Pancreas (tissue), 10 donors: Measurements from ENCODE around the gene FBXO7. TPM values are rescaled to one million over a fixed set of nuclear protein-coding genes. Genes with fewer than 3 reads are reported as not detected.

Experiments
- ATAC-seq, 4 donors: fragments of 200-7000 bp; cut with Tn5 transposase; one replicate each; pipeline versions ENCODE4 v1.8.0 to v1.9.1; 2020; ENCODE audit warnings: mild to moderate bottlenecking in 4 of 4, moderate library complexity in 4 of 4
- DNase-seq, 6 donors: peaks; one replicate each; pipeline ENCODE4 v3.0.0-alpha.2; 2020
- FAIRE-seq: peaks from 2 replicates; lab custom pipeline; 2012; peaks lifted over from hg19 to GRCh38; lab: Jason Lieb, UNC
- H3K27ac ChIP-seq, 4 donors: fragments of 200-600 bp; sonication (generic); 1 replicate in 3 of 4; 2 replicates in 1 of 4; pipeline versions ENCODE4 v1.5.0 to v1.8.0; 2020
- H3K27me3 ChIP-seq, 4 donors: fragments of 200-600 bp; one replicate each; pipeline ENCODE4 v1.8.0; 2021
- H3K36me3 ChIP-seq, 3 donors: fragments of 200-600 bp; sonication (generic) in 1 of 3; one replicate each; pipeline versions ENCODE4 v1.5.0 to v1.8.0; 2020 to 2021
- H3K4me1 ChIP-seq, 3 donors: fragments of 200-600 bp; one replicate each; pipeline ENCODE4 v1.8.0; 2021
- H3K4me3 ChIP-seq, 4 donors: fragments of 200-600 bp; sonication (generic) in 2 of 4; one replicate each; pipeline versions ENCODE4 v1.5.0 to v1.8.0; 2020 to 2021
- H3K9me3 ChIP-seq, 4 donors: fragments of 200-600 bp; one replicate each; pipeline ENCODE4 v1.8.0; 2021
- CTCF ChIP-seq, 4 donors: fragments of 200-600 bp; sonication (generic) in 3 of 4; IDR thresholded peaks; one replicate each; pipeline versions ENCODE4 v1.5.0 to v1.8.0; 2021; ENCODE audit warnings: antibody characterized with exemption in 4 of 4
- WGBS, 2 donors: extraction: QIAGEN DNeasy Blood & Tissue Kit; methylation state at CpG; one replicate each; pipeline ENCODE4 v1.1.7; 2013; 5-methylcytosine and 5-hydroxymethylcytosine counted together
- intact Hi-C, 3 donors: fragments of 100-400 bp; cut with DNase I; formaldehyde crosslinking; loops; one replicate each; pipeline versions ENCODE4 v1.11.1 to v1.14.2; 2022
- polyA plus RNA-seq, 2 donors: library from polyadenylated mRNA; stranded (reverse); fragments of 200-250 nt; gene quantifications; one replicate each; pipeline ENCODE4 v1.2.3, GENCODE V29; 2013
- total RNA-seq, 6 donors: library from RNA; stranded (reverse); fragmentation: NEBNext Ultra II Directional in 4 of 6; extraction: Animal tissue kit (Norgen Biotek cat#: 25700) in 4 of 6; gene quantifications; one replicate each; pipeline versions ENCODE4 v1.2.1 to v1.2.4, GENCODE V29; 2021 to 2023
- donor health status: healthy with polysubstance abuse.
- donor health status: DM: no; HTN: no; CAD: no; lungs with moderate emphysema.
- donor health status: DM: no; HTN: no; CAD: no.
- donor health status: control.
- donor health status: control.
- donor health status: Bipolar disorder and iron deficiency.
- donor health status: DM: yes; HTN: yes; CAD: no.
- donor health status: DM: no; HTN: no; CAD: no.
- donor health status: DM: no; HTN: no; CAD: no.
- donor health status: DM: yes; HTN: yes; CAD: no.

The FBXO7 gene
- total and polyA plus RNA-seq, 8 donors, result 22.5 to 57.0 (median 28.7) TPM

- no peak for TF ChIP-seq CTCF (IDR thresholded peaks at IDR 0.05)
- no peak overlapping the region for H3K27ac ChIP-seq
- no peaks in the 10 kb centered on the region for H3K36me3 ChIP-seq
- FAIRE-seq (no peak), DNase-seq (no peak), ATAC-seq (no peak)
- intact Hi-C loops, result no loop called here
- H3K4me1 ChIP-seq, result no peaks in the 10 kb centered on the region
- H3K4me3 ChIP-seq, result no peak overlapping the region
- WGBS, 2 donors, result 70 to 80% methylated on average over 13 of the region's 13 CpGs
- H3K27me3 ChIP-seq, result no peaks in the 10 kb centered on the region
- H3K9me3 ChIP-seq, result no peaks in the 10 kb centered on the region
Observed at GRCh38 chr22:32541481-32541880, 66.9 kb downstream of the FBXO7 start.

GRCh38 chr22:32542066-32542676 is 67.6 kb downstream of the FBXO7 start:
- FAIRE-seq (no peak), ATAC-seq (no peak), DNase-seq (no peak)
- Histone ChIP-seq H3K4me1 (no peaks in the 10 kb centered on the region), H3K9me3 (no peaks in the 10 kb centered on the region), H3K36me3 (no peaks in the 10 kb centered on the region), H3K4me3 (no peak overlapping the region), H3K27ac (no peak overlapping the region), H3K27me3 (no peaks in the 10 kb centered on the region)
- no peak for TF ChIP-seq CTCF (IDR thresholded peaks at IDR 0.05)
- intact Hi-C loops, result no loop called here
- WGBS, 2 donors, result 50 to 58% methylated on average over 8 of the region's 8 CpGs

- Histone ChIP-seq H3K36me3 (no peaks in the 10 kb centered on the region), H3K4me1 (no peaks in the 10 kb centered on the region), H3K27ac (no peak overlapping the region), H3K4me3 (no peak overlapping the region), H3K9me3 (no peaks in the 10 kb centered on the region), H3K27me3 (no peaks in the 10 kb centered on the region)
- no peak for TF ChIP-seq CTCF (IDR thresholded peaks at IDR 0.05)
- DNase-seq (no peak), FAIRE-seq (no peak), ATAC-seq (peak in 2 of 4 donors; percentile 42 to 43)
- intact Hi-C loops, result no loop called here
- 43 to 60% methylated on average over 17 of the region's 17 CpGs for WGBS, 2 donors
Observed at GRCh38 chr22:32542677-32543357, 68.2 kb downstream of the FBXO7 start.

GRCh38 chr22:32544953-32545558 is 70.4 kb downstream of the FBXO7 start:
- Histone ChIP-seq H3K9me3 (no peaks in the 10 kb centered on the region), H3K4me3 (no peak overlapping the region), H3K27me3 (peaks cover 0 to 5% (median 0%) of the 10 kb centered on the region in 4 donors), H3K27ac (no peak overlapping the region), H3K4me1 (no peaks in the 10 kb centered on the region), H3K36me3 (no peaks in the 10 kb centered on the region)
- no peak for DNase-seq
- intact Hi-C loops, result no loop called here
- ATAC-seq, result no peak
- no peak for TF ChIP-seq CTCF (IDR thresholded peaks at IDR 0.05)
- no peak for FAIRE-seq
- 68 to 86% methylated on average over 6 of the region's 6 CpGs for WGBS, 2 donors

GRCh38 chr22:32545801-32546200 is 71.2 kb downstream of the FBXO7 start:
- no peaks in the 10 kb centered on the region for H3K36me3 ChIP-seq
- no peak overlapping the region for H3K4me3 ChIP-seq
- WGBS, 2 donors, result 49 to 62% methylated on average over 4 of the region's 4 CpGs
- TF ChIP-seq CTCF (IDR thresholded peaks at IDR 0.05), result no peak
- H3K4me1 ChIP-seq, result no peaks in the 10 kb centered on the region
- peaks cover 0 to 5% (median 0%) of the 10 kb centered on the region in 4 donors for H3K27me3 ChIP-seq
- DNase-seq (no peak), FAIRE-seq (no peak), ATAC-seq (no peak)
- intact Hi-C loops, result no loop called here
- H3K27ac ChIP-seq, result no peak overlapping the region
- no peaks in the 10 kb centered on the region for H3K9me3 ChIP-seq
